HL-60 (cell line): ENCODE results near the gene TREH.
"Not testable (repeated sequence)": the region's sequence is repeated elsewhere in the genome, so short reads cannot be mapped to it uniquely, and the experiment has no call there.

Experiments
- CTCF ChIP-seq: IDR thresholded peaks from one replicate; pipeline ENCODE4 v1.5.1; 2011; ENCODE audit warnings: low read length, control low read depth, inconsistent platforms; ENCODE audit not compliant: insufficient read depth
- GABPA ChIP-seq: IDR thresholded peaks from 2 replicates; pipeline ENCODE4 v1.6.1; 2012; ENCODE audit warnings: low read depth
- POLR2AphosphoS5 ChIP-seq: IDR thresholded peaks from 2 replicates; pipeline ENCODE4 v1.6.1; 2012; ENCODE audit warnings: low read depth
- REST ChIP-seq: IDR thresholded peaks from 2 replicates; pipeline ENCODE4 v1.6.1; 2012; ENCODE audit warnings: low read depth; ENCODE audit not compliant: insufficient replicate concordance
- SPI1 ChIP-seq: IDR thresholded peaks from 2 replicates; pipeline ENCODE4 v1.6.1; 2012; ENCODE audit warnings: low read depth, mild to moderate bottlenecking, borderline replicate concordance

- TF ChIP-seq CTCF, POLR2AphosphoS5, REST, GABPA, SPI1: not testable (repeated sequence)
Measured at GRCh38 chr11:118717733-118718132, 38.3 kb upstream of the TREH start.
